MM.1S (cell line): ENCODE measurements around the gene TIMMDC1.

Experiments used
- DNase-seq: peaks from one replicate; pipeline ENCODE4 v3.0.0-alpha.2; 2015
- H2AFZ ChIP-seq: fragments of 300-600 bp; sonication (generic); 2 replicates; pipeline ENCODE4 v1.6.0; 2016; ENCODE audit warnings: antibody characterized with exemption, low read length
- H3F3A ChIP-seq: fragments of 300-600 bp; sonication (generic); 2 replicates; pipeline ENCODE4 v1.6.1; 2016; ENCODE audit warnings: mild to moderate bottlenecking, antibody characterized with exemption, low read length, moderate library complexity, mixed read lengths; ENCODE audit not compliant: insufficient read depth
- H3K27ac ChIP-seq: fragments of 300-600 bp; sonication (generic); 2 replicates; pipeline ENCODE4 v1.5.1; 2016; ENCODE audit warnings: mild to moderate bottlenecking, low read length
- H3K27me3 ChIP-seq: fragments of 300-600 bp; sonication (generic); replicated peaks from 2 replicates; pipeline ENCODE4 v1.6.0; 2016; ENCODE audit warnings: low read length; ENCODE audit not compliant: insufficient read depth
- H3K36me3 ChIP-seq: fragments of 300-600 bp; sonication (generic); replicated peaks from 2 replicates; pipeline ENCODE4 v1.6.1; 2016; ENCODE audit warnings: mild to moderate bottlenecking, low read length, mixed read lengths; ENCODE audit not compliant: insufficient read depth
- H3K4me1 ChIP-seq: fragments of 300-600 bp; sonication (generic); 2 replicates; pipeline ENCODE4 v1.6.1; 2016; ENCODE audit warnings: low read length, mixed read lengths
- H3K4me2 ChIP-seq: fragments of 300-600 bp; sonication (generic); 2 replicates; pipeline ENCODE4 v1.6.0; 2016; ENCODE audit warnings: low read depth, low read length
- H3K4me3 ChIP-seq: fragments of 300-600 bp; sonication (generic); 2 replicates; pipeline ENCODE4 v1.5.1; 2016; ENCODE audit warnings: low read length, mixed read lengths
- H3K79me2 ChIP-seq: fragments of 300-600 bp; sonication (generic); 2 replicates; pipeline ENCODE4 v1.6.1; 2016; ENCODE audit warnings: mixed run types, low read length, mixed read lengths
- H3K9ac ChIP-seq: fragments of 300-600 bp; sonication (generic); 2 replicates; pipeline ENCODE4 v1.6.1; 2016; ENCODE audit warnings: low read length, mixed read lengths
- H3K9me2 ChIP-seq: fragments of 300-600 bp; sonication (generic); replicated peaks from 2 replicates; pipeline ENCODE4 v1.6.1; 2016; ENCODE audit warnings: mild to moderate bottlenecking, low read length, mixed read lengths; ENCODE audit not compliant: insufficient read depth
- H3K9me3 ChIP-seq: fragments of 300-600 bp; sonication (generic); replicated peaks from 2 replicates; pipeline ENCODE4 v1.6.1; 2016; ENCODE audit warnings: mild to moderate bottlenecking, low read length, mixed read lengths; ENCODE audit not compliant: insufficient read depth
- H4K20me1 ChIP-seq: fragments of 300-600 bp; sonication (generic); 2 replicates; pipeline ENCODE4 v1.6.1; 2016; ENCODE audit warnings: mild to moderate bottlenecking, low read length, moderate library complexity, mixed read lengths; ENCODE audit not compliant: insufficient read depth
- CTCF ChIP-seq: fragments of 300-600 bp; sonication (generic); IDR thresholded peaks from 2 replicates; pipeline ENCODE4 v1.5.1; 2016; ENCODE audit warnings: antibody characterized with exemption, low read length, mixed read lengths
- EZH2 ChIP-seq: fragments of 300-600 bp; sonication (generic); optimal IDR thresholded peaks from 2 replicates; pipeline ENCODE3; 2017; ENCODE audit warnings: low read depth, mild to moderate bottlenecking, antibody characterized with exemption, low read length, mixed read lengths
- EZH2phosphoT487 ChIP-seq: fragments of 300-600 bp; sonication (generic); IDR thresholded peaks from 2 replicates; pipeline ENCODE4 v1.6.1; 2018; ENCODE audit warnings: antibody characterized with exemption, low read length

TIMMDC1 gene

GRCh38 chr3:119500265-119500664, 1.9 kb downstream of the TIMMDC1 start:
- no peaks in the 10 kb centered on the region for H3K27me3 ChIP-seq
- no peaks in the 10 kb centered on the region for H3K9me3 ChIP-seq
- H3K4me3 ChIP-seq = no peak overlapping the region
- H4K20me1 ChIP-seq = no peaks in the 10 kb centered on the region
- peaks cover 26% of the 10 kb centered on the region for H3K79me2 ChIP-seq
- H3K27ac ChIP-seq = no peak overlapping the region
- H3F3A ChIP-seq = no peaks in the 10 kb centered on the region
- H3K9ac ChIP-seq = no peak overlapping the region
- 0 out of 2 replicates have a peak, but pooled peaks cover 3% of the 10 kb centered on the region for H3K36me3 ChIP-seq
- no peaks in the 10 kb centered on the region for H3K9me2 ChIP-seq
- no peak for TF ChIP-seq EZH2phosphoT487
- no peak for TF ChIP-seq CTCF
- TF ChIP-seq EZH2 = no peak
- H3K4me2 ChIP-seq = no peak overlapping the region
- no peak for DNase-seq
- H2AFZ ChIP-seq = no peak overlapping the region
- 0 out of 2 replicates have a peak, but pooled peaks cover 6% of the 10 kb centered on the region for H3K4me1 ChIP-seq

GRCh38 chr3:119500901-119501300, 2.6 kb downstream of the TIMMDC1 start:
- 0 out of 2 replicates have a peak, but pooled peaks cover 3% of the 10 kb centered on the region for H3K36me3 ChIP-seq
- H3K9ac ChIP-seq = no peak overlapping the region
- no peak overlapping the region for H3K4me2 ChIP-seq

GRCh38 chr3:119506631-119507030, 8.3 kb downstream of the TIMMDC1 start:
- no peak overlapping the region for H2AFZ ChIP-seq
- no peaks in the 10 kb centered on the region for H3K9me2 ChIP-seq
- H3K4me1 ChIP-seq = peaks cover 15% of the 10 kb centered on the region
- H3K4me2 ChIP-seq = no peak overlapping the region
- no peaks in the 10 kb centered on the region for H3K27me3 ChIP-seq
- no peak overlapping the region for H3K4me3 ChIP-seq
- no peak for TF ChIP-seq EZH2phosphoT487
- no peak for TF ChIP-seq EZH2
- no peak for TF ChIP-seq CTCF
- H3K9ac ChIP-seq = no peak overlapping the region
- H3K9me3 ChIP-seq = no peaks in the 10 kb centered on the region
- no peaks in the 10 kb centered on the region for H4K20me1 ChIP-seq
- H3K36me3 ChIP-seq = 0 out of 2 replicates have a peak, but pooled peaks cover 3% of the 10 kb centered on the region
- H3K27ac ChIP-seq = no peak overlapping the region
- H3K79me2 ChIP-seq = no peaks in the 10 kb centered on the region
- no peak for DNase-seq
- peaks cover 6% of the 10 kb centered on the region; the same call in 1 of the 2 replicates for H3F3A ChIP-seq

More at GRCh38 chr3:119500901-119501300, 2.6 kb downstream of the TIMMDC1 start:
- Histone ChIP-seq H4K20me1 (no peaks in the 10 kb centered on the region), H3K4me3 (no peak overlapping the region), H3K9me3 (no peaks in the 10 kb centered on the region), H2AFZ (no peak overlapping the region), H3K4me1 (0 out of 2 replicates have a peak, but pooled peaks cover 6% of the 10 kb centered on the region), H3K27me3 (no peaks in the 10 kb centered on the region), H3K9me2 (no peaks in the 10 kb centered on the region), H3F3A (no peaks in the 10 kb centered on the region), H3K27ac (no peak overlapping the region), H3K79me2 (peaks cover 26% of the 10 kb centered on the region)
- DNase-seq = no peak
- no peak for TF ChIP-seq EZH2
- no peak for TF ChIP-seq CTCF
- no peak for TF ChIP-seq EZH2phosphoT487
